Keratinocyte (primary cell): ENCODE results near the gene DNAJC12. TPM values are rescaled to one million over a fixed set of nuclear protein-coding genes. Genes with fewer than 3 reads are reported as not detected.

Experiments
- DNase-seq: peaks from one replicate; pipeline ENCODE4 v3.0.0-alpha.2; 2011; ENCODE audit warnings: low read depth, missing footprints, low spot score
- FAIRE-seq: peaks from 2 replicates; lab custom pipeline; 2011; peaks lifted over from hg19 to GRCh38; lab: Jason Lieb, UNC
- H2AFZ ChIP-seq: 2 replicates; pipeline ENCODE4 v1.6.0; 2012; ENCODE audit warnings: low read length, control low read depth, inconsistent platforms; ENCODE audit not compliant: control insufficient read depth
- H3K27ac ChIP-seq: 2 replicates; pipeline ENCODE4 v1.5.1; 2011; ENCODE audit warnings: low read length; ENCODE audit not compliant: control insufficient read depth, insufficient read depth
- H3K27me3 ChIP-seq: 3 replicates; pipeline ENCODE4 v1.6.0; 2011; ENCODE audit warnings: low read length; ENCODE audit not compliant: control insufficient read depth, insufficient read depth; ENCODE audit errors: extremely low read depth
- H3K36me3 ChIP-seq, 2 experiments: 2 replicates in 1 of 2; 3 replicates in 1 of 2; pipeline ENCODE4 v1.5.1; 2011; ENCODE audit warnings: low read length in 2 of 2, mild to moderate bottlenecking in 1 of 2; ENCODE audit not compliant: control insufficient read depth in 2 of 2, insufficient read depth in 2 of 2; ENCODE audit errors: extremely low read depth in 1 of 2
- H3K4me1 ChIP-seq: 3 replicates; pipeline ENCODE4 v1.5.1; 2011; ENCODE audit warnings: low read length; ENCODE audit not compliant: control insufficient read depth, insufficient read depth; ENCODE audit errors: extremely low read depth
- H3K4me2 ChIP-seq: 3 replicates; pipeline ENCODE4 v1.6.0; 2011; ENCODE audit warnings: low read depth, low read length; ENCODE audit not compliant: control insufficient read depth, insufficient read depth; ENCODE audit errors: extremely low read depth
- H3K4me3 ChIP-seq, 3 experiments: fragments of 200-600 bp in 1 of 3; sonication (generic) in 1 of 3; 2 replicates in 2 of 3; 3 replicates in 1 of 3; pipeline ENCODE4 v1.5.1; 2011 to 2016; ENCODE audit warnings: low read length in 3 of 3, mild to moderate bottlenecking in 3 of 3, control low read depth in 2 of 3, inconsistent platforms in 1 of 3, low read depth in 1 of 3, mixed read lengths in 1 of 3, mixed run types in 1 of 3, moderate library complexity in 1 of 3; ENCODE audit not compliant: control insufficient read depth in 2 of 3, insufficient read depth in 2 of 3; ENCODE audit errors: extremely low read depth in 1 of 3
- H3K79me2 ChIP-seq: 2 replicates; pipeline ENCODE4 v1.6.0; 2012; ENCODE audit warnings: low read length; ENCODE audit not compliant: control insufficient read depth, insufficient read depth
- H3K9ac ChIP-seq: 3 replicates; pipeline ENCODE4 v1.6.0; 2011; ENCODE audit warnings: low read length; ENCODE audit not compliant: control insufficient read depth, insufficient read depth; ENCODE audit errors: extremely low read depth
- H3K9me1 ChIP-seq: 3 replicates; pipeline ENCODE4 v1.6.0; 2011; ENCODE audit warnings: low read length; ENCODE audit not compliant: control insufficient read depth, insufficient read depth; ENCODE audit errors: extremely low read depth
- H3K9me3 ChIP-seq: 2 replicates; pipeline ENCODE4 v1.5.1; 2012; ENCODE audit warnings: low read depth, low read length; ENCODE audit not compliant: control insufficient read depth
- H4K20me1 ChIP-seq: 3 replicates; pipeline ENCODE4 v1.6.0; 2011; ENCODE audit warnings: low read length; ENCODE audit not compliant: control insufficient read depth, insufficient read depth; ENCODE audit errors: extremely low read depth
- EZH2 ChIP-seq: IDR thresholded peaks from one replicate; pipeline ENCODE4 v1.6.1; 2012; ENCODE audit warnings: inconsistent platforms, mild to moderate bottlenecking, low read length, moderate library complexity
- dilution Hi-C: fragments of 300-500 bp; cut with MboI; formaldehyde crosslinking; loops from one replicate; pipeline ENCODE4 v1.7.0; 2020; ENCODE audit warnings: low sequenced_read_pairs; ENCODE audit not compliant: extremely low pct_ligation_motif_present
- polyA plus RNA-seq, 5 experiments: library from polyadenylated mRNA; depleted of rRNA in 3 of 5; stranded (reverse) in 3 of 5; stranded (forward) in 1 of 5; unstranded in 1 of 5; fragments of >200 nt; gene quantifications; 1 replicate in 1 of 5; 2 replicates in 3 of 5; 3 replicates in 1 of 5; pipeline versions ENCODE4 v1.2.1 to v1.2.3, GENCODE V29; 2011 to 2012; ENCODE audit warnings: missing spikeins in 2 of 5, low read depth in 1 of 5, low replicate concordance in 1 of 5
- TF ChIP-seq, protein P1 (sequence below), 3 experiments: IDR thresholded peaks in 1 of 3; conservative IDR thresholded peaks in 1 of 3; optimal IDR thresholded peaks in 1 of 3; 2 replicates in 2 of 3; 3 replicates in 1 of 3; pipeline versions ENCODE3 to v1.5.1; 2011; ENCODE audit warnings: low read length in 3 of 3, mild to moderate bottlenecking in 3 of 3, moderate library complexity in 2 of 3, control low read depth in 1 of 3, inconsistent platforms in 1 of 3; ENCODE audit not compliant: insufficient read depth in 2 of 3; ENCODE audit errors: extremely low read depth in 1 of 3

The DNAJC12 gene
- polyA plus RNA-seq, 1 donor (not counting 4 experiments of a cell fraction or from before 2014, with no cell fraction given), result 0.31 TPM

DNA sequence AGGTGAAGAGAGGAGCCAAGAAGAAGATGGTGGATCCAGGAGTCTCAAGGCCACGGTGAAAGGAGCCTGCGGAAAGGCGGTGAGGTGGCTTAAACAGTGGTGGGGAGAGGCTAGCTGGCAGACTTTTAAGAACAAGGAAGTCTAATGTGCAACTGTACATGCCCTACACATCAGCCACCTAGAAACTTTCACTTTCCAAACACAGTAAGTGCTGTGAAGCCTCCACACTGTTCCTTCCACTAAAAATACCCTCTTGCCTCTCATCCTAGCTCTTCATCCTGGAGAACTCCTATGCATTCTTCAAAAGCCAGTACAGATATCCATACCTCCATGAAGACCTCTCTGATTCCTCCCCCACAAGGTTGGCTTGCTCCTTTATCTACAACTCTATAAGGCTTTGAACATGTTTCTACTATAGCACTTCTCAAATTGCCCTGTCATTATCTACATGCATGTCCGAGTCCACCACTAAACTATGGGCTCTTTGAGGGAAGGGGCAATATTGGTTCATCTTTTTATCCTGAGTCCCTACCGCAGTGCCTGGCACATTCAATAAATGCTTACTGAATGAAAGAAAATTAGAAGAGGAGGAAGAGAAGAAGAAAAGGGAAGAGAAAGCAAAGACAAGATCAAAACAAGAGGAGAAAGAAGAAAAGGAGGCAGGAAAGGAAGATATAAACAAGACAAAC lies 54.2 kb downstream of the DNAJC12 start:
- no peaks in the 10 kb centered on the region for H3K27me3 ChIP-seq
- dilution Hi-C loops, result no loop called here

DNA sequence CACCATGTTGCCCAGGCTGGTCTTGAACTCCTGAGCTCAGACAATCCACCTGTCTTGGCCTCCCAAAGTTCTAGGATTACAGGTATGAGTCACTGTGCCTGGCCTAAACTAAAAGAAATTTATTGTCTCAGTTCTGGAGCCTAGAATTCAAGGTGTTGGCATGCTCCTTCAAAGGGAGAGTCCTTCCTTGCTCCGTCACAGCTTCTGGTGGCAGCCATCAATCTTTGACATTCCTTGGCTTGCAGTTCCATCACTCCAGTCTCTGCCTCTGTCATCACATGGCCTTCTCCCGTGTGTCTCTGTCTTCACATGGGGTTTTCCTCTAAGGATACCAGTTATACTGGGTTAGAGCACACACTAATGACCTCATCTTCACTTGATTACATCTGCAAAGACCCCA lies 55.5 kb downstream of the DNAJC12 start:
- no peak overlapping the region for H3K9ac ChIP-seq
- H3K79me2 ChIP-seq, result no peaks in the 10 kb centered on the region
- H3K4me3 ChIP-seq, result no peak overlapping the region
- no peaks in the 10 kb centered on the region for H3K27me3 ChIP-seq
- H3K9me1 ChIP-seq, result no peaks in the 10 kb centered on the region
- dilution Hi-C loops, result no loop called here
- no peak for TF ChIP-seq EZH2
- TF ChIP-seq, protein P1, sequence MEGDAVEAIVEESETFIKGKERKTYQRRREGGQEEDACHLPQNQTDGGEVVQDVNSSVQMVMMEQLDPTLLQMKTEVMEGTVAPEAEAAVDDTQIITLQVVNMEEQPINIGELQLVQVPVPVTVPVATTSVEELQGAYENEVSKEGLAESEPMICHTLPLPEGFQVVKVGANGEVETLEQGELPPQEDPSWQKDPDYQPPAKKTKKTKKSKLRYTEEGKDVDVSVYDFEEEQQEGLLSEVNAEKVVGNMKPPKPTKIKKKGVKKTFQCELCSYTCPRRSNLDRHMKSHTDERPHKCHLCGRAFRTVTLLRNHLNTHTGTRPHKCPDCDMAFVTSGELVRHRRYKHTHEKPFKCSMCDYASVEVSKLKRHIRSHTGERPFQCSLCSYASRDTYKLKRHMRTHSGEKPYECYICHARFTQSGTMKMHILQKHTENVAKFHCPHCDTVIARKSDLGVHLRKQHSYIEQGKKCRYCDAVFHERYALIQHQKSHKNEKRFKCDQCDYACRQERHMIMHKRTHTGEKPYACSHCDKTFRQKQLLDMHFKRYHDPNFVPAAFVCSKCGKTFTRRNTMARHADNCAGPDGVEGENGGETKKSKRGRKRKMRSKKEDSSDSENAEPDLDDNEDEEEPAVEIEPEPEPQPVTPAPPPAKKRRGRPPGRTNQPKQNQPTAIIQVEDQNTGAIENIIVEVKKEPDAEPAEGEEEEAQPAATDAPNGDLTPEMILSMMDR (optimal IDR thresholded peaks at IDR 0.05 in 1 of 3, IDR thresholded peaks at IDR 0.05 in 1 of 3, conservative IDR thresholded peaks at IDR 0.05 in 1 of 3; ENCODE audit: extremely low read depth in 1 of 3, insufficient read depth in 2 of 3, low read length in 3 of 3), result no peak
- DNase-seq (no peak), FAIRE-seq (no peak)
- no peak overlapping the region for H2AFZ ChIP-seq
- H3K9me3 ChIP-seq, result no peaks in the 10 kb centered on the region
- H3K36me3 ChIP-seq, result no peaks in the 10 kb centered on the region
- H4K20me1 ChIP-seq, result no peaks in the 10 kb centered on the region
- H3K4me2 ChIP-seq, result no peak overlapping the region
- H3K4me1 ChIP-seq, result no peaks in the 10 kb centered on the region
- H3K27ac ChIP-seq, result no peak overlapping the region

More for the DNA sequence above, 54.2 kb downstream of the DNAJC12 start:
- Histone ChIP-seq H3K9ac (no peak overlapping the region), H3K27ac (no peak overlapping the region), H3K4me1 (no peaks in the 10 kb centered on the region), H4K20me1 (no peaks in the 10 kb centered on the region), H3K9me3 (no peaks in the 10 kb centered on the region), H3K9me1 (no peaks in the 10 kb centered on the region), H3K36me3 (no peaks in the 10 kb centered on the region), H3K4me2 (no peak overlapping the region), H2AFZ (no peak overlapping the region), H3K4me3 (no peak overlapping the region), H3K79me2 (no peaks in the 10 kb centered on the region)
- DNase-seq, result no peak
- TF ChIP-seq EZH2, result no peak
- TF ChIP-seq, protein P1 (optimal IDR thresholded peaks at IDR 0.05 in 1 of 3, IDR thresholded peaks at IDR 0.05 in 1 of 3, conservative IDR thresholded peaks at IDR 0.05 in 1 of 3; ENCODE audit: extremely low read depth in 1 of 3, insufficient read depth in 2 of 3, low read length in 3 of 3), result no peak
- FAIRE-seq, result no peak
